Right forelimb (tissue), 1 donor: ENCODE results near the gene KANSL1L.
"Not testable (repeated sequence)": the region's sequence is repeated elsewhere in the genome, so short reads cannot be mapped to it uniquely, and the experiment has no call there.

Source experiments
- DNase-seq: peaks from one replicate; pipeline ENCODE4 v3.0.0-alpha.2; 2018

KANSL1L gene

GRCh38 chr2:210177769-210178168 lies 6.6 kb upstream of the KANSL1L start:
- no peak for DNase-seq

- DNase-seq, result not testable (repeated sequence)
Observed at GRCh38 chr2:210177115-210177514, 5.9 kb upstream of the KANSL1L start.

- no peak for DNase-seq
Observed at GRCh38 chr2:210174086-210174485, 2.9 kb upstream of the KANSL1L start.

- no peak for DNase-seq
Observed at GRCh38 chr2:210172219-210172575, 988 bp upstream of the KANSL1L start.

- peak; percentile 100 for DNase-seq
Observed at GRCh38 chr2:210170446-210171303, 534 bp downstream of the KANSL1L start.

- DNase-seq, result no peak
Observed at GRCh38 chr2:210170196-210170445, 1.1 kb downstream of the KANSL1L start.

GRCh38 chr2:210169516-210170195 lies 1.6 kb downstream of the KANSL1L start:
- no peak for DNase-seq

GRCh38 chr2:210167227-210167626 lies 4.0 kb downstream of the KANSL1L start:
- DNase-seq, result no peak

GRCh38 chr2:210162466-210163124 lies 8.6 kb downstream of the KANSL1L start:
- DNase-seq, result no peak

GRCh38 chr2:210159059-210159458 lies 12.2 kb downstream of the KANSL1L start:
- DNase-seq, result no peak

- no peak for DNase-seq
Observed at GRCh38 chr2:210158236-210158635, 13.0 kb downstream of the KANSL1L start.

GRCh38 chr2:210157526-210157925 lies 13.7 kb downstream of the KANSL1L start:
- DNase-seq, result no peak

- no peak for DNase-seq
Observed at GRCh38 chr2:210147614-210148013, 23.6 kb downstream of the KANSL1L start.

GRCh38 chr2:210132239-210132638 lies 39.0 kb downstream of the KANSL1L start:
- no peak for DNase-seq

GRCh38 chr2:210128961-210129360 lies 42.2 kb downstream of the KANSL1L start:
- DNase-seq, result no peak

GRCh38 chr2:210113614-210114235 lies 57.5 kb downstream of the KANSL1L start:
- DNase-seq, result no peak

GRCh38 chr2:210112871-210113270 lies 58.3 kb downstream of the KANSL1L start:
- DNase-seq, result no peak

- DNase-seq, result no peak
Observed at GRCh38 chr2:210099940-210100339, 71.3 kb downstream of the KANSL1L start.

GRCh38 chr2:210094787-210095186 lies 76.4 kb downstream of the KANSL1L start:
- DNase-seq, result no peak

GRCh38 chr2:210092791-210093190 lies 78.4 kb downstream of the KANSL1L start:
- no peak for DNase-seq

- no peak for DNase-seq
Observed at GRCh38 chr2:210086930-210087329, 84.3 kb downstream of the KANSL1L start.

GRCh38 chr2:210086292-210086691 lies 84.9 kb downstream of the KANSL1L start:
- no peak for DNase-seq

- DNase-seq, result no peak
Observed at GRCh38 chr2:210072922-210073509, 98.2 kb downstream of the KANSL1L start.
